Activated CD4-positive, alpha-beta T cell treated with anti-CD3 and anti-CD28 coated beads, Interleukin-2, amount 10 ng/mL, durations not matched to agents 24 days and 14 days (primary cell): ENCODE data around the gene RARA. TPM values are rescaled to one million over a fixed set of nuclear protein-coding genes. Genes with fewer than 3 reads are reported as not detected.

Experiments
- DNase-seq: peaks from one replicate; pipeline ENCODE4 v3.0.0; 2022
- H3K27ac Mint-ChIP-seq: one replicate; pipeline ENCODE4 v1.8.0; 2022; ENCODE audit warnings: mild to moderate bottlenecking, mixed read lengths
- H3K27me3 Mint-ChIP-seq: one replicate; pipeline ENCODE4 v1.8.0; 2022; ENCODE audit warnings: mixed read lengths
- H3K36me3 Mint-ChIP-seq: one replicate; pipeline ENCODE4 v1.8.0; 2022; ENCODE audit warnings: low read depth, mild to moderate bottlenecking, mixed read lengths
- H3K4me1 Mint-ChIP-seq: one replicate; pipeline ENCODE4 v1.8.0; 2021; ENCODE audit warnings: mixed read lengths
- H3K4me3 Mint-ChIP-seq: one replicate; pipeline ENCODE4 v1.8.0; 2022; ENCODE audit warnings: mild to moderate bottlenecking, moderate library complexity, mixed read lengths
- H3K9me3 Mint-ChIP-seq: one replicate; pipeline ENCODE4 v1.8.0; 2021; ENCODE audit warnings: mixed read lengths
- intact Hi-C: fragments of 100-400 bp; cut with micrococcal nuclease; formaldehyde crosslinking; loops from one replicate; pipeline ENCODE4 v1.15.1; 2023
- total RNA-seq: library from RNA; stranded (reverse); gene quantifications from 2 replicates; pipeline ENCODE4 v1.2.3, GENCODE V29; 2022

The RARA gene
- total RNA-seq, 1 donor from 2014 or later: 24.0 TPM

DNA sequence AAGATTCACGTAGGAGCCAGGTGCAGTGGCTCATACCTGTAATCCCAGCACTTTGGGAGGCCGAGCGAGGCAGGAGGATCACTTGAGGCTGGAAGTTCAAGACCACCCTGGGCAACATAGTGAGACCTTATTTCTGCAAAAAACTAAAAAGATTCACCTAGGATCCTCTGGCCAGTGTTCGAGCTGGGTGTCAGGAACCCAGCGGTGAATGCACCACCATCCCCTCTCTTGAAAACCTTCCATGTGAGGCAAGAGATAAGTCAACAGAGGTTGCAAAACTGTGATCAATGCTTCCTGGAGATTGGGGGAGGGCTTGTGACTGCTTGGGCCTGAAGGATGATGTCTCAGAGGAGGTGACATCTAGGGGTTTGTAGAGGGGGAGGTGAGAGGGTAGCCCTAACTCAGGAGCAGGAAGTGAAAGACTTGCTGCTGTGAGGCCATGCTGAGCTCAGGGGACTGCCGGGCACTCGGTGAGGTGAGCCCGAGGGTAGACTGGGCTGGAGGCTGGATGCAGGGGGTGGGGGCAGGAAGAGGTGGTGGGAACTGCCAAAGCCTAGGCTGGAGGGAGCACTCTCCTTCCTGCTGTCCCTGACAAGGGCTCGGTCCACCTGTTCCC, 43.9 kb downstream of the RARA start:
- no peaks in the 10 kb centered on the region for H3K9me3 Mint-ChIP-seq
- no peak overlapping the region for H3K4me3 Mint-ChIP-seq
- no peak overlapping the region for H3K27ac Mint-ChIP-seq

DNA sequence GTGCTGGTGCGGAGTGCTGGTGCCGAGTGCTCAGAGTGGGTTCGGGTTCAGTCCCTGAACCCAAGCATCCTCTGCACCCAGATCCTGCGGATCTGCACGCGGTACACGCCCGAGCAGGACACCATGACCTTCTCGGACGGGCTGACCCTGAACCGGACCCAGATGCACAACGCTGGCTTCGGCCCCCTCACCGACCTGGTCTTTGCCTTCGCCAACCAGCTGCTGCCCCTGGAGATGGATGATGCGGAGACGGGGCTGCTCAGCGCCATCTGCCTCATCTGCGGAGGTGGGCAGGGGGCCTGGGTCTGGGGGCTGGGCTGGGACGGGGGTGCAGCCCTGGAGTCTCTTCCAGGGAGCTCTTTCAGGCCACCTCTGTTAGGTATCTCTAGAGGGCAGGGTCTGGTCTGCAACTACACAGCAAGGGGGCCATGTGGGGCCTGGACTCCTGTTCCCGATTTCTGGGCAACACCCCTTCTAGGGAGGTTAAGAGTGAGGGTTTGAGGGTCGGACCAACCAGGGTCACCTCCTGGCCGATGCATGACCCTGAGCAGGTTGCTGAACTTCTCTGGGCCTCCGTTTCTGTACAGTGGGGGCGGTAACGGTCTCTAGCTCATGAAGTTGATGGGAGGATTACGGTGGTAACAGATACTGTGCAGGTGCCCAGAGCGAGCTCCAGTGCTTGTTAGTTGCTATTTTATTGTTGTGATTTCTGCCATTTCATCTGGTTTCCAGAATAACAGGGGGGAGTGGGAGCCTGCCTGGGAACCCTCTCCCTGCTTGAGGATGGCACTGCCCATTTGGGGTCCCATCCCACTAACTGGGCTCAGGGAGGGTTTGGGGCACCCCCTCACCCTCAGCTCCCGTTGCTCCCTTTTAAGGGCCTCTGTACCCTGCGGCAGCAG, 45.5 kb downstream of the RARA start:
- Mint-ChIP-seq H3K36me3 (peaks cover 28% of the 10 kb centered on the region), H3K27ac (no peak overlapping the region), H3K9me3 (no peaks in the 10 kb centered on the region), H3K4me1 (peaks cover 19% of the 10 kb centered on the region), H3K4me3 (no peak overlapping the region), H3K27me3 (no peaks in the 10 kb centered on the region)
- no peak for DNase-seq
- intact Hi-C loops: loop anchor here (1.0 to 2.0 kb wide), 2 partner anchors 51 to 154 kb away; no protein-coding TSS in a partner anchor

More for the DNA sequence above, 43.9 kb downstream of the RARA start:
- DNase-seq: no peak
- no peaks in the 10 kb centered on the region for H3K27me3 Mint-ChIP-seq
- intact Hi-C loops: no loop called here
- H3K4me1 Mint-ChIP-seq: peaks cover 15% of the 10 kb centered on the region
- peaks cover 32% of the 10 kb centered on the region for H3K36me3 Mint-ChIP-seq

DNA sequence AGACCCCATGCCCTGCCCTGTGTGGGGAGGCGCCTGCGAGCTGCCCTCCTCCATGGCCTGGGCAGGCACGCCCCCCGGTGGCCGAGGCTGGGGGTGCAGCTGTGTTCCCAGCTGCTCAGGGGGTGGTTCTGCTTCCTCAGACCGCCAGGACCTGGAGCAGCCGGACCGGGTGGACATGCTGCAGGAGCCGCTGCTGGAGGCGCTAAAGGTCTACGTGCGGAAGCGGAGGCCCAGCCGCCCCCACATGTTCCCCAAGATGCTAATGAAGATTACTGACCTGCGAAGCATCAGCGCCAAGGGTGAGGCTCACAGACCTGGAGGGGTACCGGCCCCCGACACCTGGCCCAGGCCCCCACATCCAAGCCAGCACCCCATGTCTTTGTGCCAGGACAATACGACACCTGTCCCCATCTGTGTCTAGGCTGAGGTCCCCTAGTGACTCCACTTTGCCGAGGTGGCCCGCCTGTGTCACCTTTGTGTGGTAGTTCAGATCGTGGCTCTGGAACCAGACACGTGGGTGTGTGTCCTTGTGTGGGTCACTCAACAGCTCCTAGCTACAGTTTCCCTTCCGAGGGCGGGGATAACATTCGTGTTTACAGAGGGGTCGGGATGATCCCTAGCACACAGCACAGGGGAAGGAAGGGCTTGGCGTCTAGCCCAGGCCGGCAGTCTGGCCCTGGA, 46.3 kb downstream of the RARA start:
- peak; percentile 94 for DNase-seq
- Mint-ChIP-seq H3K9me3 (no peaks in the 10 kb centered on the region), H3K27me3 (no peaks in the 10 kb centered on the region), H3K4me1 (peaks cover 17% of the 10 kb centered on the region), H3K27ac (no peak overlapping the region), H3K4me3 (no peak overlapping the region), H3K36me3 (peaks cover 23% of the 10 kb centered on the region)
- intact Hi-C loops: loop anchor here (1.0 to 2.0 kb wide), 2 partner anchors 52 to 154 kb away; no protein-coding TSS in a partner anchor

DNA sequence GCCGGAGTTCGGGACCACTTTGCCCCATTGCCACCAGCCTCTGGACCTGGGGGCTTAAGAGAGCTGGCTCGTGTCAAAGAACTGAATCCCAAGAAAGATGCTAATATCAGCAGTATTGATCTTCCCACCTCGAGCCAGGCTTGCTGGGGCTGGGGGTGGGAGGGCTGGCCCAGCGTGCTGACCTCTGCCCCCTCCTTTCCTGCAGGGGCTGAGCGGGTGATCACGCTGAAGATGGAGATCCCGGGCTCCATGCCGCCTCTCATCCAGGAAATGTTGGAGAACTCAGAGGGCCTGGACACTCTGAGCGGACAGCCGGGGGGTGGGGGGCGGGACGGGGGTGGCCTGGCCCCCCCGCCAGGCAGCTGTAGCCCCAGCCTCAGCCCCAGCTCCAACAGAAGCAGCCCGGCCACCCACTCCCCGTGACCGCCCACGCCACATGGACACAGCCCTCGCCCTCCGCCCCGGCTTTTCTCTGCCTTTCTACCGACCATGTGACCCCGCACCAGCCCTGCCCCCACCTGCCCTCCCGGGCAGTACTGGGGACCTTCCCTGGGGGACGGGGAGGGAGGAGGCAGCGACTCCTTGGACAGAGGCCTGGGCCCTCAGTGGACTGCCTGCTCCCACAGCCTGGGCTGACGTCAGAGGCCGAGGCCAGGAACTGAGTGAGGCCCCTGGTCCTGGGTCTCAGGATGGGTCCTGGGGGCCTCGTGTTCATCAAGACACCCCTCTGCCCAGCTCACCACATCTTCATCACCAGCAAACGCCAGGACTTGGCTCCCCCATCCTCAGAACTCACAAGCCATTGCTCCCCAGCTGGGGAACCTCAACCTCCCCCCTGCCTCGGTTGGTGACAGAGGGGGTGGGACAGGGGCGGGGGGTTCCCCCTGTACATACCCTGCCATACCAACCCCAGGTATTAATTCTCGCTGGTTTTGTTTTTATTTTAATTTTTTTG, 47.1 kb downstream of the RARA start:
- H3K9me3 Mint-ChIP-seq: no peaks in the 10 kb centered on the region
- no peak overlapping the region for H3K27ac Mint-ChIP-seq
- intact Hi-C loops: loop anchor here (1.0 to 2.0 kb wide), 2 partner anchors 53 to 155 kb away; no protein-coding TSS in a partner anchor
- H3K27me3 Mint-ChIP-seq: no peaks in the 10 kb centered on the region
- no peak for DNase-seq
- peaks cover 22% of the 10 kb centered on the region for H3K36me3 Mint-ChIP-seq
- H3K4me1 Mint-ChIP-seq: peaks cover 17% of the 10 kb centered on the region
- no peak overlapping the region for H3K4me3 Mint-ChIP-seq

DNA sequence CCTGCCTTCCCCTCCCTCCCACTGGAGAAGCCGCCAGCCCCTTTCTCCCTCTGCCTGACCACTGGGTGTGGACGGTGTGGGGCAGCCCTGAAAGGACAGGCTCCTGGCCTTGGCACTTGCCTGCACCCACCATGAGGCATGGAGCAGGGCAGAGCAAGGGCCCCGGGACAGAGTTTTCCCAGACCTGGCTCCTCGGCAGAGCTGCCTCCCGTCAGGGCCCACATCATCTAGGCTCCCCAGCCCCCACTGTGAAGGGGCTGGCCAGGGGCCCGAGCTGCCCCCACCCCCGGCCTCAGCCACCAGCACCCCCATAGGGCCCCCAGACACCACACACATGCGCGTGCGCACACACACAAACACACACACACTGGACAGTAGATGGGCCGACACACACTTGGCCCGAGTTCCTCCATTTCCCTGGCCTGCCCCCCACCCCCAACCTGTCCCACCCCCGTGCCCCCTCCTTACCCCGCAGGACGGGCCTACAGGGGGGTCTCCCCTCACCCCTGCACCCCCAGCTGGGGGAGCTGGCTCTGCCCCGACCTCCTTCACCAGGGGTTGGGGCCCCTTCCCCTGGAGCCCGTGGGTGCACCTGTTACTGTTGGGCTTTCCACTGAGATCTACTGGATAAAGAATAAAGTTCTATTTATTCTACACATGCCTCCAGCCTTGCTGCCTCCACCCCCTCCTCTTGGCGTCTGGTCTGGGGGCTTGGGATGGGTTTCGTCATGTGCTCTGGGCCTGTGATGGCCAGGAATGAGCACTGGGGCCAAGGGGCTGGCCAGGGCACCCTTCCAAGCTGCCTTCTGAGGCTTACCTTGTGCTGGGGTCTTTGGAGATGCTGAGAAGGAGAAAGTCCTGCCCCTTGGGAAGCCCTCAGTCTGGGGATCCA, 48.3 kb downstream of the RARA start:
- no peak for DNase-seq
- Mint-ChIP-seq H3K27me3 (no peaks in the 10 kb centered on the region), H3K9me3 (no peaks in the 10 kb centered on the region), H3K4me3 (no peak overlapping the region), H3K27ac (no peak overlapping the region), H3K4me1 (peaks cover 21% of the 10 kb centered on the region), H3K36me3 (peaks cover 17% of the 10 kb centered on the region)
- intact Hi-C loops: no loop called here

DNA sequence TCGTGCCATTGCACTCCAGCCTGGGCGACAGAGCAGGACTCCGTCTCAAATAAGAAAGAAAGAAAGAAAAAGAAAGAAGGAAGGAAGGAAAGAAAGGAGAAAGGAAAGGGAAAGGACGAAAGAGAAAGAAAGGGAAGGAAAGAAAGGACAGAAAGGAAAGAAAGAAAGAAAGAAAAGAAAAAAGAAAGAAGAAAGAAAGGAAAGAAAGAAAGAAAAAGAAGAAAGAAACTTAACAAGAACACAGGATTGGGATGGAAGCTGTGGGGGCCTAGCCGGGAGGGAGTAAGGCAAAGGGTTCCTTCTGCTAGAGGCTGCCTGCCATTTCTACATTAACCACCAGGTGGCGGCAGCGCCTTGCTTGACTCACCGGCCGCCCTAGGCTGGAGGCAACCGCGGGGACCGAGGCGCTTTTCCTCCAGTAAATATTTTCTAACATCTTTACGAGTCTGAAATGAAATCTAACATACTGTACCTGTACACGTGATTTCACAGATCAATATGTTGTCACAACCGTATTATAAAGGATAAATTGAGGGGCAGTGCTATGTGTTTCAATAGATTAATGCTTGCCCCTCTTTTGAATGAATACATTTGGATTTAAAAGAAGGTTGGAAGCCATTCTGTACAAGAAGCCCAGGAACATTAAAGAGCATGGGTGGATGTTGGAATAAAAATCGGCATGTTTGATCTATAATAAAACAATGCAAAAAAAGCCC, 49.5 kb downstream of the RARA start:
- H3K27me3 Mint-ChIP-seq: no peaks in the 10 kb centered on the region
- intact Hi-C loops: loop anchor here (1.0 kb wide), 4 partner anchors 57 to 202 kb away; no protein-coding TSS in a partner anchor
- H3K9me3 Mint-ChIP-seq: no peaks in the 10 kb centered on the region
- peaks cover 16% of the 10 kb centered on the region for H3K36me3 Mint-ChIP-seq
- peak overlapping the region; percentile 34 for H3K4me3 Mint-ChIP-seq
- peak; percentile 97 for DNase-seq
- H3K27ac Mint-ChIP-seq: peak overlapping the region; percentile 34
- peaks cover 23% of the 10 kb centered on the region for H3K4me1 Mint-ChIP-seq

DNA sequence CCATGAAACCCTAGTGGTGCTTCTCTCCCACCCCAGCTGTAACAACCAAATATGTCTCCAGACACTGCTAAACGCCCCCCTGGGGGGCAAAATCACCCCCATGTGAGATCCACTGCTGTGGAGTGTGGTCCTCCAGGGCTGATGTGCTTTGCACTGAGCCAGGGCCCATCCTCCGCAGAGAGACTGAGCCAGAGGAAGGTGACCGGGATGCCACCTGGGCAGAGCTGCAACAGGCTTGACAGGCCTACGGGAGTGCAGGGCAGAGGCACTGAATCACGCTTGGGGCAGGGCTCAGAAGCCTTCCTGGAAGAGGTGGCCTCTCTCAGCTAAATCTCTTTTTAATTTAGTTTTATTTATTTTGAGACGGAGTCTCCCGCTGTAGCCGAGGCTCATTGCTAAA, 51.1 kb downstream of the RARA start:
- peaks cover 21% of the 10 kb centered on the region for H3K4me1 Mint-ChIP-seq
- no peak overlapping the region for H3K4me3 Mint-ChIP-seq
- peaks cover 9% of the 10 kb centered on the region for H3K36me3 Mint-ChIP-seq
- no peak for DNase-seq
- H3K9me3 Mint-ChIP-seq: no peaks in the 10 kb centered on the region
- no peaks in the 10 kb centered on the region for H3K27me3 Mint-ChIP-seq
- intact Hi-C loops: loop anchor here (5.0 kb wide), 1 partner anchor 42 kb away; no protein-coding TSS in a partner anchor
- no peak overlapping the region for H3K27ac Mint-ChIP-seq

DNA sequence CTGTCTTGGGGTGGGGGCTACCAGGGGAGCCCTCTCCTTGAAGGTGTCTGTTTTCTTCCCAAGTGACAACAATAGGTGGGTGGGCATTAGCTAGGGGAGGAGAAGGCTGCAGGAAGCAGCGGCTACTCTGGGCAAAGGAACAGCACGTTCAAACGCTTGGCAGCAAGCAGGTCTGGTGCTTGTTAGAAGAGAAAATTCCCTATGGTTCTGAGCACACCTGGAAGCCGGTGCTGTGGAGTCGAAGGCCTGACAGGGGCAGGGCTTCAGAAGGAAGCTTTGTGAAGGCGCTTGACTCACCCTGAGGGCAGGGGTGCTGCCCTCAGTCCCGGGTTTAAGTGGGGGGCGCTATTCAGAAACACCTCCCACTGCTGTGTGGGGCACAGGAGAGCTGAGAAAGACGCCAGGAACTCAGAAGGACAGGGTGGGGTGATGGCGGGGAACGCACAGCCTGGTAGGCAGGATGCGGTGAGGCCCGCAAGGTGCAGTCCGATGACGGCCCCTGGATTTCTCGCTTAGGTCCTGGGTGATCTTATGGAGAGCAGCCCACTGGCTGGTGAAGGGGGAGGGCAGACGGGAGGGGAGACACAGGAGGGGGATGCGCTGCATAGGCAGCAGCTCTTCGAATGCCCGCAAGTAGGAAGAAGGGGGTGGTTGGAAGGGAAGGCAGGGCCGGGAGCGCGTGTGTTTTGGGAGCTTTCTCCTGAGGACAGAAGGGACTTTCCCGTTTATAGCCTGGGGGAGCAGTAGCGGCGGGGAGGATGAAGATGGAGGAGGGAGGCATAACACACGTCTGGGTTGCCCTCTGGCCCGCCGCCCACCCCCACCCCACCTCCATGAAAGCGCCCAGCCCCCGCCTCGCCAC, 52.3 kb downstream of the RARA start:
- peak; percentile 58 for DNase-seq
- H3K4me3 Mint-ChIP-seq: no peak overlapping the region
- peak overlapping the region; percentile 60 for H3K27ac Mint-ChIP-seq
- H3K9me3 Mint-ChIP-seq: no peaks in the 10 kb centered on the region
- H3K36me3 Mint-ChIP-seq: peaks cover 7% of the 10 kb centered on the region
- peaks cover 20% of the 10 kb centered on the region for H3K4me1 Mint-ChIP-seq
- H3K27me3 Mint-ChIP-seq: no peaks in the 10 kb centered on the region
- intact Hi-C loops: loop anchor here (5.0 kb wide), 1 partner anchor 41 kb away; no protein-coding TSS in a partner anchor

DNA sequence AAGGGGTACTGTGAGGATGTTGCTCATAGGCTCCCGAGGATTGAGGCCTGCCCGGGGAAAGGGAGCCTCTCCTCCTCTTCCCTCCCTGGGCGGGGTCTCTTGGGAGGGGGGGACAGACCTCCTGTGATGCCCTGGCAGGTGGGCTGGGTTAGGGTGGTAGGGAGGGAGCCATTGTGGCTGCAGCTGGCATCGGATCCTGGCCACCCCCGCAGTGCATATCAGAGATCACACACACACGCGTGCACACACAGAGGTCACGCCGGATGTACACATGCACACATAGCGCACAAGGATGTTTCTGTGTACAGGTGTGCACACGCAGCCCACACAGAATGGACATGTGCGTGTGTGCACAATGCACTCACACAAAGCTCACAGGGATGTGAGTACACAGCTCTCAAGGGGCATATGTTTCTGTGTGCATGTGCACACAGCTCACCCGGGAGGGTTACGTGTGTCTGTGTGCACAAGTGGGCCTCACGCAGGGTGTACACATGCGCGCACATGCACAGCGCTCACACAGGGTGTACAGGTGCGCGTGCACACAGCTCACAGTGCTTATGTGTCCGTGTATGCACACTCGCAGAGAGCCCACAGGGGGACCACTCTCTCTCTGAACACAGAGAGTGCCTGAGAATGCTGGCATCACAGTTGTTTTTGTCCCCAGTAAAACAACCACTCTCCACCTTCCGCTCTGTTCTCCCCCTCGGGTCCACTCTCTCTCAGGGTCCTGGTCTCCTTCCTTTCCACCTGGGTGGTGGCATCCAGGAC, 53.1 kb downstream of the RARA start:
- no peak for DNase-seq
- Mint-ChIP-seq H3K27ac (peak overlapping the region; percentile 67), H3K4me3 (peak overlapping the region; percentile 78), H3K4me1 (peaks cover 20% of the 10 kb centered on the region), H3K27me3 (no peaks in the 10 kb centered on the region), H3K9me3 (no peaks in the 10 kb centered on the region), H3K36me3 (peaks cover 7% of the 10 kb centered on the region)
- intact Hi-C loops: loop anchor here (1.0 to 5.0 kb wide), 4 partner anchors 40 to 171 kb away; no protein-coding TSS in a partner anchor

DNA sequence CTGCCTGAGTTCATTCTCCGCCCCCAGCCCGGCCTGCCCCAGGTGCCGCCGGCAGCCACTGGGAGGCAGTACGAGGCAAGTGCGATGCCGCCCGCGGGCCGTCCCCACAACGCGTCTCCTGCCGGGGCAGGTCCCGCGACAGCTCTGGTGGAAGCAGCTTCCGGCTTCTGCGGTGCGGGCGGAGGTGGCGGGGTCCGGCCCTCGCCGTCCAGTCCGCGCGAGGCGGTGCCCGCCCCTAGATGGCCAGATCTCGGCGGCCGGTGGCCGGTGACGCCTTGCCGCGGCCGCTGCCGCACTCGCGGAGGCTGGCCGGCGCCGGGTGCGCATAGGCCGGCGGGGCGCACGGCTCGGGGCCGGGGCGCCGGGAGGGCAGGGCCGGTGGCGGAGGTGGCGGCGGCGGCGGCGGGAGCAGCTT, 53.7 kb downstream of the RARA start:
- Mint-ChIP-seq H3K27me3 (no peaks in the 10 kb centered on the region), H3K4me1 (peaks cover 20% of the 10 kb centered on the region), H3K9me3 (no peaks in the 10 kb centered on the region), H3K36me3 (peaks cover 6% of the 10 kb centered on the region), H3K4me3 (peak overlapping the region; percentile 83), H3K27ac (peak overlapping the region; percentile 67)
- DNase-seq: peak; percentile 96
- intact Hi-C loops: loop anchor here (1.0 to 5.0 kb wide), 4 partner anchors 40 to 171 kb away; no protein-coding TSS in a partner anchor
